Thoracic aorta (tissue), 2 donors: ENCODE results near the gene GNAO1. TPM values are rescaled to one million over a fixed set of nuclear protein-coding genes. Genes with fewer than 3 reads are reported as not detected.

Experiments
- ATAC-seq: fragments of 150-250 bp; one replicate; pipeline ENCODE4 v1.8.0; 2017; ENCODE audit warnings: low read depth; ENCODE audit not compliant: insufficient number of reproducible peaks, low FRiP score
- DNase-seq: peaks from one replicate; pipeline ENCODE4 v3.0.0-alpha.2; 2020; ENCODE audit warnings: low spot score
- H3K27ac ChIP-seq, 2 donors: fragments of 200-600 bp; sonication (generic); 1 replicate in 1 of 2; 2 replicates in 1 of 2; pipeline ENCODE4 v1.5.1; 2016; ENCODE audit warnings: mild to moderate bottlenecking in 2 of 2, moderate library complexity in 2 of 2
- H3K27me3 ChIP-seq: fragments of 200-600 bp; sonication (generic); replicated peaks from 2 replicates; pipeline ENCODE4 v1.6.0; 2016; ENCODE audit warnings: mild to moderate bottlenecking; ENCODE audit not compliant: insufficient read depth
- H3K36me3 ChIP-seq: fragments of 200-600 bp; sonication (generic); one replicate; pipeline ENCODE4 v1.5.1; 2016
- H3K4me1 ChIP-seq, 2 donors: fragments of 200-600 bp; sonication (generic); 1 replicate in 1 of 2; 2 replicates in 1 of 2; pipeline versions ENCODE4 v1.5.1 to v1.6.0; 2016; ENCODE audit warnings: low read depth in 2 of 2, mild to moderate bottlenecking in 1 of 2; ENCODE audit not compliant: control insufficient read depth in 1 of 2
- H3K4me3 ChIP-seq: fragments of 200-600 bp; sonication (generic); 2 replicates; pipeline ENCODE4 v1.5.1; 2016; ENCODE audit warnings: mild to moderate bottlenecking
- H3K9me3 ChIP-seq: fragments of 200-600 bp; sonication (generic); 2 replicates; pipeline ENCODE4 v1.5.1; 2016
- total RNA-seq, 2 donors: library from RNA; depleted of rRNA; stranded (reverse); fragments of >200 nt; gene quantifications; one replicate each; pipeline versions ENCODE4 v1.1.0 to v1.2.3, GENCODE V29; 2016
- TF ChIP-seq, protein P1 (sequence below): fragments of 200-600 bp; sonication (generic); IDR thresholded peaks from one replicate; pipeline ENCODE4 v1.5.1; 2019; ENCODE audit warnings: antibody characterized with exemption

GNAO1 gene
- total RNA-seq, 2 donors from 2014 or later = 2.0 to 4.5 TPM

DNA sequence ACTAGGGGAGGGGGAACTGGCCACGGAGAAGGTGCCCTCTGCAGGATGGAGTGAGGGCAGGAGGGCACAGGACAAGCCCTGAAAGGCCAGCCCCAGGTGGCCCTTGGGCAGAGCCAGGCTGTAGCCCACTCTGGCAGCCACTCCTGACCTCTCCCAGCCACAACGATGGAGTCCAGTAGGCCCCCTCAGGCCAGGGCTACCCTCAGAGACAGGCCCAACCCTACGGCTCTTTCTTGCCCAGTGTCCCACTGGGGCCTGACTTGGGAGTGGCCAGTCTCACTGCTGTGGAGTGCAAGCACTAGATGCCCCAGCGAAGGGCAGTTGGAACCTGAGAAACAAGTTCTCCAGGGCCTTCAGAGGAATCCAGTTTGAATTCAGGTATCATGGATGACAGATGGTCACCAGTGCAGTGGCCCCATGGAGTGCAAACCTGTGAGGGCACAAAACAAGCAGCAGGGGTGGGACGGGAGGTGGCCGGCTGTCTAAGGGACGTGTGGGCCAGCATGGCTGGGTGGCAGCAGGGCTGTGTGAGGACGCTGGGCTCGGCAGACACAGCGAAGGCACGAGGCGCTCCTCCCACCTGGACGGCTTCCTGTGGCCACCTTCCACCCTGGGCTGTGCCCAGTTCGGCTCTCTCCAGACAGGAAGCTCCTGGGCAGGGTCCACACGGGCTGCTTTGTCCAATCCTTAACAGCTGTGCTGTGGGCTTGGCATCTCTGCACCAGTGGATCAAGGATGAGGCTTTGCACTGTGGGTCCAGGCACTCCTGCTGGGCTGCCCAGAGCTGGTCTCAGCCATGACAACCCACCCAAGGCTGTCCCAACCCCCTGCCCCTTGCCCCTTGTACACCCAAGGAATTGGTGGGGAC lies 162.0 kb downstream of the GNAO1 start:
- DNase-seq (no peak), ATAC-seq (no peak)
- Histone ChIP-seq H3K4me1 (peaks cover 0 to 11% of the 10 kb centered on the region in 2 donors), H3K27me3 (no peaks in the 10 kb centered on the region), H3K27ac (no peak overlapping the region), H3K36me3 (no peaks in the 10 kb centered on the region), H3K9me3 (no peaks in the 10 kb centered on the region), H3K4me3 (no peak overlapping the region)
- TF ChIP-seq, protein P1, sequence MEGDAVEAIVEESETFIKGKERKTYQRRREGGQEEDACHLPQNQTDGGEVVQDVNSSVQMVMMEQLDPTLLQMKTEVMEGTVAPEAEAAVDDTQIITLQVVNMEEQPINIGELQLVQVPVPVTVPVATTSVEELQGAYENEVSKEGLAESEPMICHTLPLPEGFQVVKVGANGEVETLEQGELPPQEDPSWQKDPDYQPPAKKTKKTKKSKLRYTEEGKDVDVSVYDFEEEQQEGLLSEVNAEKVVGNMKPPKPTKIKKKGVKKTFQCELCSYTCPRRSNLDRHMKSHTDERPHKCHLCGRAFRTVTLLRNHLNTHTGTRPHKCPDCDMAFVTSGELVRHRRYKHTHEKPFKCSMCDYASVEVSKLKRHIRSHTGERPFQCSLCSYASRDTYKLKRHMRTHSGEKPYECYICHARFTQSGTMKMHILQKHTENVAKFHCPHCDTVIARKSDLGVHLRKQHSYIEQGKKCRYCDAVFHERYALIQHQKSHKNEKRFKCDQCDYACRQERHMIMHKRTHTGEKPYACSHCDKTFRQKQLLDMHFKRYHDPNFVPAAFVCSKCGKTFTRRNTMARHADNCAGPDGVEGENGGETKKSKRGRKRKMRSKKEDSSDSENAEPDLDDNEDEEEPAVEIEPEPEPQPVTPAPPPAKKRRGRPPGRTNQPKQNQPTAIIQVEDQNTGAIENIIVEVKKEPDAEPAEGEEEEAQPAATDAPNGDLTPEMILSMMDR = no peak

DNA sequence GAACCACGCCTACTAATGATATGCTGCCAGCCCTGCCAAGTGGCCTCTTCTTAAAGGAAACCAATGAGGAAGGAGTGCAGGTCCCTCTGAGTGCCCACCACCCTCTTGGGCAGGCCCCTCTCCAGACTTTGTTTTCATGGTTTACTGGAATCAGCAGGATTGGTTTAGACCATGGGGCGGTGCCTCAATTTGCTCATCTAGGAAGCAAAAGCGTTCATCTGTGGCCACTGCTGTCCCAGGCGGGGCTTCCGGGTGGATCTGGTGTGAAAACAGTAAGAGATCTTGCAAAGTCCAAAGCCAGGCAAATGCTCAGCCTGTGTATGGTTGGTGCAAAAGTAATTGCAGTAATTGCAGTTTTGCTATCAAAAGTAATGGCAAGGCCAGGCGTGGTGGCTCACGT lies 162.7 kb downstream of the GNAO1 start:
- TF ChIP-seq, protein P1 = no peak

DNA sequence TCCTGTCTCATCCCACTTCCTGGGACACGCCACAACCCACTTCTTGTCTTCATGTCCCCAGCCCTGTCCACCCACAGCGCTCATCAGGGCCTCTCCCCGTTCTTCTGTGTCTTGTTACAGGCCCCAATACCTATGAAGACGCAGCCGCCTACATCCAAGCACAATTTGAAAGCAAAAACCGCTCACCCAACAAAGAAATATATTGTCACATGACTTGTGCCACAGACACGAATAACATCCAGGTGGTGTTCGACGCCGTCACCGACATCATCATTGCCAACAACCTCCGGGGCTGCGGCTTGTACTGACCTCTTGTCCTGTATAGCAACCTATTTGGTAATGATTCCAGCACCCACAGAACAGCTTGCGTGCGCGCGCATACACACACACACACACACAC lies 163.5 kb downstream of the GNAO1 start:
- ATAC-seq = no peak
- no peaks in the 10 kb centered on the region for H3K27me3 ChIP-seq
- no peaks in the 10 kb centered on the region for H3K9me3 ChIP-seq
- no peak overlapping the region for H3K4me3 ChIP-seq
- no peak overlapping the region for H3K27ac ChIP-seq
- no peak for DNase-seq
- H3K36me3 ChIP-seq = no peaks in the 10 kb centered on the region
- TF ChIP-seq, protein P1 = no peak
- H3K4me1 ChIP-seq = peaks cover 0 to 11% of the 10 kb centered on the region in 2 donors

More for the DNA sequence above, 162.7 kb downstream of the GNAO1 start:
- Histone ChIP-seq H3K4me3 (no peak overlapping the region), H3K4me1 (peaks cover 0 to 11% of the 10 kb centered on the region in 2 donors), H3K36me3 (no peaks in the 10 kb centered on the region), H3K27ac (no peak overlapping the region), H3K27me3 (no peaks in the 10 kb centered on the region), H3K9me3 (no peaks in the 10 kb centered on the region)
- ATAC-seq = no peak
- DNase-seq = no peak

DNA sequence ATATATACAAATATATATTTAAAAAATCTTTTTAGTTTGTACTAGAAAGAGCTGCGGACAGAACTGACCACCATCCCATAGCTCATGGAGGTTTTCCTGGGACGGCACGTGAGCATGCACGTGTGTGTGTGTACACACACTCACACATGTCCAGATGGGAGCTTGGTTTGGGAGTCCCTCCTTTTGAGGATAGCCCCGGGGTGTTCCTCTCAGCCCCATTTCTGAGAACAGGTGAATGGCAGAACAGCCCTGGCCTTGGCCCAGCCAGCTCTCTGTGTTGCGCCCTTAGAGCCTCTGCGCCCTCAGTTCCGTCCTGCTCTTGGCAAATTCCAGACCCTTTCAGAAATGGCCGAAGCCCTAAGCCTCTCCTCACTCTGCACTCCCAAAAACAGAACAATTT lies 163.9 kb downstream of the GNAO1 start:
- no peak for ATAC-seq
- TF ChIP-seq, protein P1 = no peak
- Histone ChIP-seq H3K36me3 (no peaks in the 10 kb centered on the region), H3K4me3 (no peak overlapping the region), H3K27ac (no peak overlapping the region), H3K27me3 (no peaks in the 10 kb centered on the region), H3K4me1 (peaks cover 0 to 11% of the 10 kb centered on the region in 2 donors), H3K9me3 (no peaks in the 10 kb centered on the region)
- DNase-seq = no peak

DNA sequence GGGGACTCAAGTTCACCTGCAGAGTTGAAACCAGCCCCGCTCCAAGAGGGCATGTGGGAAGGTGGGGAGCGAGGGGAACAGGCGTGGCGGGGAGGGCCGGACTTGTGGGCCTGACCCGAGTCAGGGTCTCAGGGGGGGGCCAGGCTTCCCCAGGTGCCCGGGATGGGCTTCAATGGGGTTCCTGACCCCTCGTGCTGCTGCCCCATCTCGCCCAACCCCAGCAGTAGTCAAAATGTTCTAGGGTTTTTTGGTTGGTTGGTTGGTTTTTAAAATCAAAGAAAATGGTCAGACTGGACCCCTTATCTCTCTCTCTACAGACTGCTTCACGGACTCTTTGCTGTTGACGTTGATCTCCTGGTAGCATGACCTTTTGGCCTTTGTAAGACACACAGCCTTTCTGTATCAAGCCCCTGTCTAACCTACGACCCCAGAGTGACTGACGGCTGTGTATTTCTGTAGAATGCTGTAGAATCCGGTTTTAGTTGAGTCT lies 164.5 kb downstream of the GNAO1 start:
- ATAC-seq = no peak
- no peaks in the 10 kb centered on the region for H3K9me3 ChIP-seq
- peak overlapping the region; percentile 72 for H3K4me3 ChIP-seq
- no peak overlapping the region for H3K27ac ChIP-seq
- TF ChIP-seq, protein P1 = no peak
- DNase-seq = no peak
- H3K36me3 ChIP-seq = no peaks in the 10 kb centered on the region
- H3K27me3 ChIP-seq = no peaks in the 10 kb centered on the region
- peaks cover 0 to 11% of the 10 kb centered on the region in 2 donors for H3K4me1 ChIP-seq
